Measurements from ENCODE around the gene TMEM43. TPM values are rescaled to one million over a fixed set of nuclear protein-coding genes. Genes with fewer than 3 reads are reported as not detected.

Gene TMEM43
- total RNA-seq, 1 donor from 2014 or later = 166 TPM

DNA sequence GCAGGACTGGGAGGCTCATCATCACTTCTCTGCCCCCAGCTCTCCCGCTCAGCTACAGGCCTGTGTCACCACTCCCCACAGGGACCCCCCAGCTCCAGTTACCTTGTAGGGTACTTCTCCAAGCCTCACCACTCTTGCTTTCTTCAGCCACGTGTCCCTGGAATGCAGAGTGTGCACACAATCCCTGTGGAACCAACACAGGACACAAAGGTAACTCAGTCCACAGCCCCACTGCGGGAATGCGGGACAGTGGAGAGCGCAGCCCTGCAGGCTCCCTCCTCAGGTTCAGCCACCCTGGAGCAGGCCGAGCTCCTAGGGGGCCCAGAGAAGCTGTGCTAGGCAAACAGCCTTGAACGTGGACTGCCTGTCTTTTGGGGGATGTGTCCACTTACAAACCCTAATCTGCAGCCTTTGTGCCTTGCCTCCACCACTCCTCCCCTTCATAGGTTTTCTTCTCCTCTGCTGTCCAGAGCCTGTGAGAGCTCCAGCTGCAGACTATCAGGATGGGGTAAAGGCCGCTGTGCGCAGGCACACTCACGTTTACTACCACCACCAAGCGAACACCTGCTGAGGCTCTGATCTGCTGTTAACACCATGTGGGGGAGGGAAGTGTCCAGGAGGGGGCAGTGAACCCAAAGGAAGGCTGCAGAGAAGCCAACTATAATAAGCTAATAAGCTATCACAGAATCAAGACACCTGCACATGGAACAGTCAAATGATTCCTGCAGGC is 27.5 kb downstream of the TMEM43 start:
- Histone ChIP-seq H3K27me3 (no peaks in the 10 kb centered on the region), H3K4me3 (no peak overlapping the region), H3K27ac (no peak overlapping the region), H3K36me3 (peaks cover 48 to 66% of the 10 kb centered on the region in 2 donors), H3K4me1 (no peaks in the 10 kb centered on the region), H3K9me3 (no peaks in the 10 kb centered on the region)
- TF ChIP-seq, protein P1, sequence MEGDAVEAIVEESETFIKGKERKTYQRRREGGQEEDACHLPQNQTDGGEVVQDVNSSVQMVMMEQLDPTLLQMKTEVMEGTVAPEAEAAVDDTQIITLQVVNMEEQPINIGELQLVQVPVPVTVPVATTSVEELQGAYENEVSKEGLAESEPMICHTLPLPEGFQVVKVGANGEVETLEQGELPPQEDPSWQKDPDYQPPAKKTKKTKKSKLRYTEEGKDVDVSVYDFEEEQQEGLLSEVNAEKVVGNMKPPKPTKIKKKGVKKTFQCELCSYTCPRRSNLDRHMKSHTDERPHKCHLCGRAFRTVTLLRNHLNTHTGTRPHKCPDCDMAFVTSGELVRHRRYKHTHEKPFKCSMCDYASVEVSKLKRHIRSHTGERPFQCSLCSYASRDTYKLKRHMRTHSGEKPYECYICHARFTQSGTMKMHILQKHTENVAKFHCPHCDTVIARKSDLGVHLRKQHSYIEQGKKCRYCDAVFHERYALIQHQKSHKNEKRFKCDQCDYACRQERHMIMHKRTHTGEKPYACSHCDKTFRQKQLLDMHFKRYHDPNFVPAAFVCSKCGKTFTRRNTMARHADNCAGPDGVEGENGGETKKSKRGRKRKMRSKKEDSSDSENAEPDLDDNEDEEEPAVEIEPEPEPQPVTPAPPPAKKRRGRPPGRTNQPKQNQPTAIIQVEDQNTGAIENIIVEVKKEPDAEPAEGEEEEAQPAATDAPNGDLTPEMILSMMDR (IDR thresholded peaks at IDR 0.05) = no peak
- intact Hi-C loops (cut with DNase I) = no loop called here
- no peak for DNase-seq (ENCODE audit: low spot score in 2 of 2)

DNA sequence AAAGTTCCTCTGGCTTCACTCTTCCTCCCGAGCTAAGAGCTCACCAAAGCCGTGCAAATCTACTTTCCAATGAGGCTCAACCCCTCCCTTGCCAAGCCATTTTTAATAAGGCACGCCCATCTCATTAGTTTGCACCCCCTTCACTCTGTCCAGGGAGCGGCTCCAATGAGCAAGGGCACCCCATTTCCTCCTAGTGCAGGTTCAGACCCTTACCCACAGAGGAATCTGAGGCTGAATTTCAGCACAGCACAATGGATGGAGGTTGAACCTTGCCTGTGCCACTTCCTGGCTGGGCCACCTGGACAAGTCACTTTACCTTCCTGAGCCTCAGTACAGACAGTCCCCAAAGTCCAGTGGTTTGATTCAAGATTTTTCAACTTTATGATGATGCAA is 28.1 kb downstream of the TMEM43 start:
- no peaks in the 10 kb centered on the region for H3K4me1 ChIP-seq
- no peak for DNase-seq (ENCODE audit: low spot score in 2 of 2)
- no peak overlapping the region for H3K4me3 ChIP-seq
- H3K9me3 ChIP-seq = no peaks in the 10 kb centered on the region
- TF ChIP-seq, protein P1 (IDR thresholded peaks at IDR 0.05) = no peak
- intact Hi-C loops (cut with DNase I) = no loop called here
- no peak overlapping the region for H3K27ac ChIP-seq
- H3K27me3 ChIP-seq = no peaks in the 10 kb centered on the region
- H3K36me3 ChIP-seq = peaks cover 51 to 66% of the 10 kb centered on the region in 2 donors

DNA sequence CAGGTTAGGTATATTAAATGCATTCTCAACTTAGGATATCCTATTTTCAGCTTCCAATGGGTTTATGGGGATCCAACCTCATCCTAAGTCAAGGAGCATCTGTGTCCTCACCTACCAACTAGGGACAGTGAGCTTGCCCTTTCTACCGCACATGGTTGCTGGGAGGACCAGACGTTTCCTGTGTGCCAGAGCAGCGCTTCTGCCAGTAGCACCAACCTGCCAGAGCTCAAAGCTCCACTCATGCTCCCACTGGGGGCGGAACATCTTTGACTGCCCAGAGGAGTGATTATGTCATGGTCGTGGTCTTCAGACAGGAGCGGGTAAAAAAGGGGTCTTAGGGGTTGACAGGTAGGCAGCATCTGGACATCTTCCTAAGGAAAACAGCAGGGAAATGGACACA is 28.8 kb downstream of the TMEM43 start:
- H3K36me3 ChIP-seq = peaks cover 56 to 68% of the 10 kb centered on the region in 2 donors
- intact Hi-C loops (cut with DNase I) = no loop called here
- H3K9me3 ChIP-seq = no peaks in the 10 kb centered on the region
- H3K4me3 ChIP-seq = no peak overlapping the region
- no peaks in the 10 kb centered on the region for H3K27me3 ChIP-seq
- H3K4me1 ChIP-seq = no peaks in the 10 kb centered on the region
- H3K27ac ChIP-seq = no peak overlapping the region
- TF ChIP-seq, protein P1 (IDR thresholded peaks at IDR 0.05) = no peak
- DNase-seq (ENCODE audit: low spot score in 2 of 2) = no peak

DNA sequence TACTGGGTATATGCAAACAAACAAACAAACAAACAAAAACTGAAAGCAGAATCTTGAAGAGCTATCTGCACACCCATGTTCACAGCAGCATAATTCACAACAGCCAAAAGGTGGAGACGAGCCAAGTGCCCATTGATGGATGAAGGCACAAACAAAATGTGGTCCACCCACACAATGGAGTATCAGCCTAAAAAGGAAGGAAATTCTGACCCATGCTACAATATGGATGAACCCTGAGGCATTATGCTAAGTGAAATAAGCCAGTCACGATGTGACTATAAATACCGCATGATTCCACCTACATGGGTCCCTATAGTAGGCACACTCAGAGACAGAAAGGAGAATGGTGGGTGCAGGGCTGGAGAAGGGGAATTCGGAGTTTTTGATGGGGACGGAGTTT is 29.4 kb downstream of the TMEM43 start:
- Histone ChIP-seq H3K4me1 (no peaks in the 10 kb centered on the region), H3K27ac (no peak overlapping the region), H3K9me3 (no peaks in the 10 kb centered on the region), H3K4me3 (no peak overlapping the region), H3K36me3 (peaks cover 59 to 73% of the 10 kb centered on the region in 2 donors), H3K27me3 (no peaks in the 10 kb centered on the region)
- intact Hi-C loops (cut with DNase I) = no loop called here
- TF ChIP-seq, protein P1 (IDR thresholded peaks at IDR 0.05) = no peak
- no peak for DNase-seq (ENCODE audit: low spot score in 2 of 2)

DNA sequence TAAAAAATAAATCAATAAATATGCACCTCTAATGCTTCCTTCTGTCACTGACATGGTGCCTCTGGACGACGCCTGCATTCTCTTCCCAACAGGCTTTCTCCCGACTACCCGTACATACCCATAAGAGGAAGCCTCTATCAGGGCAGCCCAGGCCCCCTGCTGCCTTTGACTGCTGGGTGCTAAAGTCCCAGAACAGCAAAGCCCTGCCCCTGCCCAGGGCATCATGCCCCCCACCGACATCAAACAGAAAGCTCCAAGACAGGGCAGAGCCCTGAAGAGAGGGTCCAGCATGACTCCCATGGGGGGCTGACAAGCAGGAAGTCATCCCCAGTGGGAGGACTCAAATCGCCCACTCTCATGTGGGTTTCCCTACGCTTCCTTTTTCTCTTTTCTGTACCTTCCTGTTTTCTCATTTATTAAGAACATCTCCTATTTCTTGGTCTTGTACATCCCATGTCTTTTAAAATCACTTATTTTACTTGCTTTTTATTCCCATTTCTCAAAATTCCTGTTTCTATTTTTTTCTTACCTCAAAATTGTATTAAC is 30.1 kb downstream of the TMEM43 start:
- Histone ChIP-seq H3K27me3 (no peaks in the 10 kb centered on the region), H3K9me3 (no peaks in the 10 kb centered on the region), H3K4me1 (no peaks in the 10 kb centered on the region), H3K36me3 (peaks cover 65 to 79% of the 10 kb centered on the region in 2 donors), H3K27ac (no peak overlapping the region), H3K4me3 (no peak overlapping the region)
- TF ChIP-seq, protein P1 (IDR thresholded peaks at IDR 0.05) = no peak
- no peak for DNase-seq (ENCODE audit: low spot score in 2 of 2)
- intact Hi-C loops (cut with DNase I) = no loop called here

Measured in ascending aorta (tissue), 2 donors.